GM19463 (cell line): ENCODE results near the gene IGSF23.
"Not testable (repeated sequence)": the region's sequence is repeated elsewhere in the genome, so short reads cannot be mapped to it uniquely, and the experiment has no call there.

ENCODE experiments used
- ATAC-seq: cut with Tn5 transposase; IDR thresholded peaks from one replicate; pipeline ENCODE4 v1.9.1; 2021; ENCODE audit warnings: mild to moderate bottlenecking, moderate library complexity; ENCODE audit not compliant: unreplicated experiment

Gene IGSF23

GRCh38 chr19:44661205-44661604, 47.8 kb downstream of the IGSF23 start:
- ATAC-seq: no peak

- no peak for ATAC-seq
Measured at GRCh38 chr19:44661904-44662303, 48.5 kb downstream of the IGSF23 start.

- no peak for ATAC-seq
Measured at GRCh38 chr19:44662691-44663385, 49.5 kb downstream of the IGSF23 start.

GRCh38 chr19:44663996-44664395, 50.6 kb downstream of the IGSF23 start:
- no peak for ATAC-seq

GRCh38 chr19:44664976-44665375, 51.6 kb downstream of the IGSF23 start:
- no peak for ATAC-seq

- ATAC-seq: no peak
Measured at GRCh38 chr19:44666852-44667556, 53.6 kb downstream of the IGSF23 start.

- ATAC-seq: no peak
Measured at GRCh38 chr19:44668985-44669764, 55.8 kb downstream of the IGSF23 start.

- not testable (repeated sequence) for ATAC-seq
Measured at GRCh38 chr19:44670027-44670426, 56.7 kb downstream of the IGSF23 start.

- ATAC-seq: no peak
Measured at GRCh38 chr19:44671400-44671799, 58.0 kb downstream of the IGSF23 start, which contains the start of gene CEACAM19. TSS of gene CEACAM19 (plus strand) at chr19:44671482. CDS start at chr19:44671932, 450 bp downstream.

- ATAC-seq: no peak
Measured at GRCh38 chr19:44672226-44672625, 58.9 kb downstream of the IGSF23 start.

GRCh38 chr19:44673510-44673909, 60.1 kb downstream of the IGSF23 start:
- no peak for ATAC-seq

- ATAC-seq: no peak
Measured at GRCh38 chr19:44675521-44675920, 62.2 kb downstream of the IGSF23 start.

GRCh38 chr19:44677019-44677811, 63.9 kb downstream of the IGSF23 start:
- ATAC-seq: no peak

GRCh38 chr19:44680536-44680935, 67.2 kb downstream of the IGSF23 start:
- ATAC-seq: no peak

- no peak for ATAC-seq
Measured at GRCh38 chr19:44681992-44682790, 68.8 kb downstream of the IGSF23 start.

- ATAC-seq: no peak
Measured at GRCh38 chr19:44682807-44683206, 69.4 kb downstream of the IGSF23 start.

- ATAC-seq: no peak
Measured at GRCh38 chr19:44683434-44684210, 70.3 kb downstream of the IGSF23 start.

GRCh38 chr19:44684396-44684795, 71.0 kb downstream of the IGSF23 start:
- ATAC-seq: not testable (repeated sequence)
